ENCODE data around the gene RCBTB1.

DNA sequence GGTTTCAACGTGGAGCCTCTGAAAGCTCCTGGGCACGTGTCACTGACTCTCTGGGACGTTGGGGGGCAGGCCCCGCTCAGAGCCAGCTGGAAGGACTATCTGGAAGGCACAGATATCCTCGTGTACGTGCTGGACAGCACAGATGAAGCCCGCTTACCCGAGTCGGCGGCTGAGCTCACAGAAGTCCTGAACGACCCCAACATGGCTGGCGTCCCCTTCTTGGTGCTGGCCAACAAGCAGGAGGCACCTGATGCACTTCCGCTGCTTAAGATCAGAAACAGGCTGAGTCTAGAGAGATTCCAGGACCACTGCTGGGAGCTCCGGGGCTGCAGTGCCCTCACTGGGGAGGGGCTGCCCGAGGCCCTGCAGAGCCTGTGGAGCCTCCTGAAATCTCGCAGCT, 45.2 kb upstream of the RCBTB1 start:
- TF ChIP-seq, protein P1, sequence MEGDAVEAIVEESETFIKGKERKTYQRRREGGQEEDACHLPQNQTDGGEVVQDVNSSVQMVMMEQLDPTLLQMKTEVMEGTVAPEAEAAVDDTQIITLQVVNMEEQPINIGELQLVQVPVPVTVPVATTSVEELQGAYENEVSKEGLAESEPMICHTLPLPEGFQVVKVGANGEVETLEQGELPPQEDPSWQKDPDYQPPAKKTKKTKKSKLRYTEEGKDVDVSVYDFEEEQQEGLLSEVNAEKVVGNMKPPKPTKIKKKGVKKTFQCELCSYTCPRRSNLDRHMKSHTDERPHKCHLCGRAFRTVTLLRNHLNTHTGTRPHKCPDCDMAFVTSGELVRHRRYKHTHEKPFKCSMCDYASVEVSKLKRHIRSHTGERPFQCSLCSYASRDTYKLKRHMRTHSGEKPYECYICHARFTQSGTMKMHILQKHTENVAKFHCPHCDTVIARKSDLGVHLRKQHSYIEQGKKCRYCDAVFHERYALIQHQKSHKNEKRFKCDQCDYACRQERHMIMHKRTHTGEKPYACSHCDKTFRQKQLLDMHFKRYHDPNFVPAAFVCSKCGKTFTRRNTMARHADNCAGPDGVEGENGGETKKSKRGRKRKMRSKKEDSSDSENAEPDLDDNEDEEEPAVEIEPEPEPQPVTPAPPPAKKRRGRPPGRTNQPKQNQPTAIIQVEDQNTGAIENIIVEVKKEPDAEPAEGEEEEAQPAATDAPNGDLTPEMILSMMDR (IDR thresholded peaks at IDR 0.05; ENCODE audit: low read depth, low read length), result no peak
- no peak for TF ChIP-seq EZH2phosphoT487 (IDR thresholded peaks at IDR 0.05; ENCODE audit: low read depth)

Data from OCI-LY3 (cell line).